Epithelial cell of esophagus (primary cell): ENCODE measurements around the gene PAEP.

ENCODE experiments used
- DNase-seq: peaks from one replicate; pipeline ENCODE4 v3.0.0; 2010; ENCODE audit warnings: low read depth
- H3K4me3 ChIP-seq: 2 replicates; pipeline ENCODE4 v1.5.1; 2011; ENCODE audit warnings: mild to moderate bottlenecking, low read length, control low read depth
- TF ChIP-seq, protein P1 (sequence below): IDR thresholded peaks from 2 replicates; pipeline ENCODE4 v1.5.1; 2011; ENCODE audit warnings: low read depth, mild to moderate bottlenecking, low read length, control low read depth, inconsistent platforms; ENCODE audit not compliant: insufficient read depth; ENCODE audit errors: missing control alignments

Gene PAEP

GRCh38 chr9:135588371-135588770 lies 26.8 kb downstream of the PAEP start:
- no peak overlapping the region for H3K4me3 ChIP-seq
- DNase-seq: no peak
- TF ChIP-seq, protein P1, sequence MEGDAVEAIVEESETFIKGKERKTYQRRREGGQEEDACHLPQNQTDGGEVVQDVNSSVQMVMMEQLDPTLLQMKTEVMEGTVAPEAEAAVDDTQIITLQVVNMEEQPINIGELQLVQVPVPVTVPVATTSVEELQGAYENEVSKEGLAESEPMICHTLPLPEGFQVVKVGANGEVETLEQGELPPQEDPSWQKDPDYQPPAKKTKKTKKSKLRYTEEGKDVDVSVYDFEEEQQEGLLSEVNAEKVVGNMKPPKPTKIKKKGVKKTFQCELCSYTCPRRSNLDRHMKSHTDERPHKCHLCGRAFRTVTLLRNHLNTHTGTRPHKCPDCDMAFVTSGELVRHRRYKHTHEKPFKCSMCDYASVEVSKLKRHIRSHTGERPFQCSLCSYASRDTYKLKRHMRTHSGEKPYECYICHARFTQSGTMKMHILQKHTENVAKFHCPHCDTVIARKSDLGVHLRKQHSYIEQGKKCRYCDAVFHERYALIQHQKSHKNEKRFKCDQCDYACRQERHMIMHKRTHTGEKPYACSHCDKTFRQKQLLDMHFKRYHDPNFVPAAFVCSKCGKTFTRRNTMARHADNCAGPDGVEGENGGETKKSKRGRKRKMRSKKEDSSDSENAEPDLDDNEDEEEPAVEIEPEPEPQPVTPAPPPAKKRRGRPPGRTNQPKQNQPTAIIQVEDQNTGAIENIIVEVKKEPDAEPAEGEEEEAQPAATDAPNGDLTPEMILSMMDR: no peak

GRCh38 chr9:135588886-135589595 lies 27.5 kb downstream of the PAEP start:
- TF ChIP-seq, protein P1: no peak
- no peak overlapping the region for H3K4me3 ChIP-seq
- no peak for DNase-seq

DNA sequence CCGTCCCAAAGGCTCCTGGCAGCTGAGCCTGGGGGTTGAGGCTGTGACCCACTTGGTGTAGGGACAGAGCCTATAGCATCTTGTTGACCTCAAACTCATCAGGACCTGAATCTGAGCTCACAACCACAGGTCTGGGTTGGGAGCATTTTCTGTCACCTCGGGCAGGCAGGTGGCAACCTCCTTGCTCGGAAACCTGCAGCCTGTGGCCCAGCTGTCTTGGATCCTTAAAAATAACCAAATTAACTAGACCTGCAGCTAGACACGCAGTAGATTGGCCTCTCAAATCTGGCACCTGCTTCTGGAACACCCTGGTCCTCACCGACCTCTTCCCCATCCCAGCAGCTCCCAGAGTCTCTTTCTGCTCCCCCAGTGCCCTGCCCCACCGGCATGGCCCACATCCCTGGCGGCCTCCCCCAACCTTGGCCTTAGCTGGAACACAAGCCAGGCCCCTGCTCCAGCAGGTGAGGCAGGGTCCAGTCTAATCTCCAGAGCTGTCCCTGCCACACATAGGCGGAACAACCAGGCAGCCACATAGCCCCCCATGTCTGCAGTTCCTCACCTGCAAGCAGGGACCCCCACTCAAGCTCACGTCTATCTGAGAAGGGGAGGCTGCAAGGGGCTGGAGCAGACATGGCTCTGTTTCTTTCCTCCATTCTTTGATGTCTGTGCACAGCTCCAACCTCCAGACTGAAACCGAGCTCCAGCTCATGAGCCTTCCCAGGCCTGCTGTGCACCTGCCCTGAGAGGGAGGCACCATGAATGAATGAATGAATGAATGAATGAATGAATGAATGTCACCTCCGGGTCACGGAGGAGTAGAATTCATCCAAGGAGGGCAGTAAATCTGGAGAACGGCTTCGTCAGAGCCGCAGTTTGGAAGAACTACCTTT lies 28.3 kb downstream of the PAEP start:
- no peak overlapping the region for H3K4me3 ChIP-seq
- DNase-seq: no peak
- TF ChIP-seq, protein P1: no peak

GRCh38 chr9:135590486-135591079 lies 29.0 kb downstream of the PAEP start:
- H3K4me3 ChIP-seq: no peak overlapping the region
- no peak for DNase-seq
- TF ChIP-seq, protein P1: no peak

DNA sequence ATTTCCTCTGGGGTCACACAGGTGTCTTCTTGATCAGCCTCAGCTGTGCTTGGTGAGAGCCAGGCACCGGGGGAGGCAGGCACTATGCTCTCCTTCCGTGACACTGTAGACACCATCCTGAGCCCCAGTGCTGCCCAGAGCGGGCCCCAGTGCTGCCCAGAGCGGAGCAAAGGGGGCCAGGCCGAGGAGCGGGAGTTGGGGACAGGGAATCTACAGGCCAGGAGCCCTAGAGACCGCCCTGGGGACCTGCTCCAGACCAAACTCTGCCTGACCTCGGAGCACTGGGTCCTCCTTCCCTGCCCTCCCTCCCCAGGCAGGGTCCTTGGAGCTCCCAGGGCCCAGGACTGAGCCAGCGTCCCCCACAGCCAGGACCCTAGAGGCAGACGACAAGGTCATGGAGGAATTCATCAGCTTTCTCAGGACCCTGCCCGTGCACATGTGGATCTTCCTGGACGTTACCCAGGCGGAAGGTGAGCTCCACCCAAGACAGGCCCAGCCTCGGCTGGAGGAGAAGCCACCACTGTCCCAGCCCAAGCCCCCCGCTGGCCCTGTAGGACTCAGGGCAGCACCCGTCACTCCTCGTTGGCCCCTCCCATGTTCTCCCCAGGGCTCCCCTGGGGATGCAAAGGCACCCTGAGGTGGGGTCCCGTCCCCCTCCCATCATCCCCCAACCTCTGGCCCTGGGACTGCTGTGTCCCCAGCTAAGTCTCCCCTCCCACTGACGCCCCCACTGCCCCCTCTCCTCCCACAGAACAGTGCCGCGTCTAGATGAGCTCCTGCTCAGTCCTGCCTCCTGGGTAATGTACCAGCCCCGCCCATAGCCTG lies 30.2 kb downstream of the PAEP start:
- no peak for DNase-seq
- H3K4me3 ChIP-seq: no peak overlapping the region
- TF ChIP-seq, protein P1: no peak

- TF ChIP-seq, protein P1: no peak
- no peak for DNase-seq
- H3K4me3 ChIP-seq: no peak overlapping the region
Observed at GRCh38 chr9:135592331-135592590, 30.7 kb downstream of the PAEP start.
